Measurements from ENCODE around the gene KCNJ1. TPM values are rescaled to one million over a fixed set of nuclear protein-coding genes. Genes with fewer than 3 reads are reported as not detected.

KCNJ1 gene
- under 0.01 and 0.17 TPM in 2 replicates for total RNA-seq

GRCh38 chr11:128867277-128867676 is at the start of gene KCNJ1:
Gene KCNJ1 (minus strand): TSS chr11:128867296. CDS start chr11:128840243, 27,053 bp downstream.

GRCh38 chr11:128890543-128891368 is 23.7 kb upstream of the KCNJ1 start, which contains the start of gene KCNJ5:
Gene KCNJ5 (plus strand): TSS chr11:128891356. CDS start chr11:128911274, 19,918 bp downstream.

Other genes starting within 250 kb of the KCNJ1 start
- 0.58 and 0.99 TPM in 2 replicates for gene FLI1, start 173.2 kb downstream of the KCNJ1 start, total RNA-seq
- gene KCNJ5, start 24.1 kb upstream of the KCNJ1 start, total RNA-seq = 0.17 and 0.29 TPM in 2 replicates
- 0.15 TPM in 1 of 2 replicates, not detected in the other for gene TP53AIP1, start 75.6 kb upstream of the KCNJ1 start, total RNA-seq

Data from smooth muscle cell of trachea (primary cell).